CD4-positive, CD25-positive, alpha-beta regulatory T cell (primary cell): Measurements from ENCODE around the gene STAT3. TPM values are rescaled to one million over a fixed set of nuclear protein-coding genes. Genes with fewer than 3 reads are reported as not detected.
A peak's percentile ranks its signal among the peaks of the same experiment; 100 is the strongest.

ENCODE experiments used
- ATAC-seq, 2 donors: fragments of 150-1000 bp; cut with Tn5 transposase; one replicate each; pipeline ENCODE4 v1.10.0; 2021; ENCODE audit warnings: low read depth in 2 of 2, moderate number of reproducible peaks in 2 of 2, moderate library complexity in 1 of 2
- DNase-seq, 3 donors: peaks; one replicate each; pipeline versions ENCODE4 v3.0.0 to v3.0.0-alpha.2; 2012 to 2022; ENCODE audit warnings: mixed read lengths in 1 of 3
- H3K27ac ChIP-seq: one replicate; pipeline ENCODE4 v1.7.0; 2013; ENCODE audit warnings: mild to moderate bottlenecking, low read length; ENCODE audit not compliant: insufficient read depth, poor library complexity, severe bottlenecking
- H3K27me3 ChIP-seq: one replicate; pipeline ENCODE4 v1.7.0; 2013; ENCODE audit warnings: low read length; ENCODE audit not compliant: control insufficient read depth, insufficient read depth
- H3K36me3 ChIP-seq: one replicate; pipeline ENCODE4 v1.7.0; 2013; ENCODE audit warnings: mild to moderate bottlenecking, low read length, moderate library complexity; ENCODE audit not compliant: control insufficient read depth, insufficient read depth
- H3K4me1 ChIP-seq: 2 replicates; pipeline ENCODE4 v1.7.0; 2013; ENCODE audit warnings: mild to moderate bottlenecking, low read length; ENCODE audit not compliant: insufficient read depth, control insufficient read depth, poor library complexity, severe bottlenecking
- H3K4me3 ChIP-seq: one replicate; pipeline ENCODE4 v1.7.0; 2013; ENCODE audit warnings: low read depth, mild to moderate bottlenecking, low read length, moderate library complexity
- H3K9me3 ChIP-seq, 2 experiments: 1 replicate in 1 of 2; 2 replicates in 1 of 2; pipeline ENCODE4 v1.7.0; 2013; ENCODE audit warnings: low read length in 2 of 2, mild to moderate bottlenecking in 1 of 2, moderate library complexity in 1 of 2; ENCODE audit not compliant: control insufficient read depth in 2 of 2
- H3K27ac Mint-ChIP-seq, 3 donors: one replicate each; pipeline ENCODE4 v1.8.0; 2020 to 2022; ENCODE audit warnings: mild to moderate bottlenecking in 3 of 3, mixed read lengths in 3 of 3, moderate library complexity in 2 of 3
- H3K27me3 Mint-ChIP-seq: one replicate; pipeline ENCODE4 v1.8.0; 2022; ENCODE audit warnings: mild to moderate bottlenecking, mixed read lengths
- H3K36me3 Mint-ChIP-seq: one replicate; pipeline ENCODE4 v1.8.0; 2020; ENCODE audit warnings: mixed read lengths
- H3K4me1 Mint-ChIP-seq, 4 donors: one replicate each; pipeline ENCODE4 v1.8.0; 2020 to 2022; ENCODE audit warnings: mixed read lengths in 4 of 4, mild to moderate bottlenecking in 1 of 4
- H3K4me3 Mint-ChIP-seq, 4 donors: one replicate each; pipeline ENCODE4 v1.8.0; 2020 to 2022; ENCODE audit warnings: mild to moderate bottlenecking in 4 of 4, mixed read lengths in 4 of 4, moderate library complexity in 3 of 4
- H3K9me3 Mint-ChIP-seq, 7 donors: one replicate each; pipeline ENCODE4 v1.8.0; 2020 to 2022; ENCODE audit warnings: mixed read lengths in 7 of 7, mild to moderate bottlenecking in 3 of 7, moderate library complexity in 2 of 7
- polyA plus RNA-seq, 4 donors: library from polyadenylated mRNA; unstranded; fragments of 300-500 nt; fragmentation: Illumina TruSeq; gene quantifications; one replicate each; pipeline ENCODE4 v1.2.3, GENCODE V29; 2021
- total RNA-seq: library from RNA; stranded (reverse); gene quantifications from one replicate; pipeline ENCODE4 v1.2.3, GENCODE V29; 2022

STAT3 gene
- total and polyA plus RNA-seq, 5 donors from 2014 or later: 100 to 262 (median 122) TPM

DNA sequence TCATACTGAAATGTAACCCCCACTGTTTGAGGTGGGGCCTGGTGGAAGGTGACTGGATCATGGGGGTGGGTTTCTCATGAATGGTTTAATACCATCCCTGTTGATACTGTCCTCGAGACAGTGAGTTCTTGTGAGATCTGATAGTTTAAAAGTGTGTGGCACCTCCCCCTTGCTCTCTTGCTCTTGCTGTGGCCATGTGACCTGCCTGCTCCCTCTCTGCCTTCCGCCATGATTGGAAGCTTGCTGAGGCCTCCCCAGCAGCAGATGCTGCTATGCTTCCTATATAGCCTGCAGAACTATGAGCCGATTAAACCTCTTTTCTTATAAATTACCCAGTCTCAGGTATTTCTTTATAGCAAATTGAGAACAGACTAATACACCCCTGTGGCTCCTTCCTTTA lies 40.6 kb downstream of the STAT3 start:
- no peak for DNase-seq
- peaks cover 37% of the 10 kb centered on the region for H3K36me3 ChIP-seq
- Mint-ChIP-seq H3K36me3 (peaks cover 31% of the 10 kb centered on the region), H3K4me3 (no peak overlapping the region), H3K9me3 (no peaks in the 10 kb centered on the region), H3K4me1 (peaks cover 13 to 39% (median 23%) of the 10 kb centered on the region in 4 donors), H3K27ac (peak overlapping the region in 2 of 3 donors; percentile 72 to 86), H3K27me3 (no peaks in the 10 kb centered on the region)
- H3K9me3 ChIP-seq: no peaks in the 10 kb centered on the region
- no peaks in the 10 kb centered on the region for H3K27me3 ChIP-seq
- H3K4me3 ChIP-seq: no peak overlapping the region
- peaks cover 5% of the 10 kb centered on the region for H3K4me1 ChIP-seq
- ATAC-seq: no peak
- H3K27ac ChIP-seq: no peak overlapping the region

DNA sequence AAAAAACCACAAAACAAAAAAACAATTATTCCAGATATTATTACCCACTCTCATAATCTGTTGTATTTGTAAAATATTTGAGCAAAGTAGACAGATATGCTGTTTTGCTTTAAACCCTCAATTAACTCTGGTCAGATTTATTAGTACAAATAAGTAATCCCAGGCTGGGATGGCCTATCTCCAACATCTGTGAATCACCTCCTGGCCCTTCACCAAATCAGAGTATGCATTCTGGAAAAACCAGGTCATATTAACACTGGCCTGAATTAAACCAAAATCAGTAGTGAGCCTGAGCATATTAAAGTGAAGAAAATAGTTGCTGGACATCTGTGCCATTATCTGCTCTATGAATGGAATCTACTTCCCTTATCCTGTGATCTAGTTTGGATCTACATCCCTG lies 41.0 kb downstream of the STAT3 start:
- peaks cover 13 to 40% (median 25%) of the 10 kb centered on the region in 4 donors for H3K4me1 Mint-ChIP-seq
- ATAC-seq (no peak), DNase-seq (no peak)
- Histone ChIP-seq H3K27me3 (no peaks in the 10 kb centered on the region), H3K4me1 (peaks cover 8% of the 10 kb centered on the region), H3K9me3 (no peaks in the 10 kb centered on the region), H3K27ac (no peak overlapping the region), H3K4me3 (no peak overlapping the region), H3K36me3 (peaks cover 41% of the 10 kb centered on the region)
- H3K27me3 Mint-ChIP-seq: no peaks in the 10 kb centered on the region
- no peak overlapping the region for H3K4me3 Mint-ChIP-seq
- peak overlapping the region in 2 of 3 donors; percentile 72 to 86 for H3K27ac Mint-ChIP-seq
- peaks cover 34% of the 10 kb centered on the region for H3K36me3 Mint-ChIP-seq
- H3K9me3 Mint-ChIP-seq: no peaks in the 10 kb centered on the region

DNA sequence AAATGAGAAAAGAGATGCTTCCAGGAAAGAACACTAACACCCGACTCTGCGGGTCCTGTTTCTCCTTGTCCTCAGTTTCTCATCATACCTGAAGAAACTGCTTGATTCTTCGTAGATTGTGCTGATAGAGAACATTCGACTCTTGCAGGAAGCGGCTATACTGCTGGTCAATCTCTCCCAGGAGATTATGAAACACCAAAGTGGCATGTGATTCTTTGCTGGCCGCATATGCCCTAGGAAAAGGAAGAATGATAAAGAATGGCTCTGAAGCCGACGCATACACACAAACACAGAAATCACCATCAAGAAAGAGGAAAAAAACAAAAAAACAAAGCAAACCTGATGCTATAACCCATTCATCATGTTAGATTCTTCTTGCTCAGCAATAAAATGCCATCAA lies 41.8 kb downstream of the STAT3 start:
- Mint-ChIP-seq H3K4me3 (peak overlapping the region in 1 of 4 donors; percentile 15), H3K36me3 (peaks cover 34% of the 10 kb centered on the region), H3K9me3 (no peaks in the 10 kb centered on the region), H3K4me1 (peaks cover 13 to 43% (median 25%) of the 10 kb centered on the region in 4 donors), H3K27ac (peak overlapping the region in 1 of 3 donors; percentile 66), H3K27me3 (no peaks in the 10 kb centered on the region)
- H3K27ac ChIP-seq: no peak overlapping the region
- H3K4me1 ChIP-seq: peaks cover 13% of the 10 kb centered on the region
- ATAC-seq: no peak
- H3K9me3 ChIP-seq: no peaks in the 10 kb centered on the region
- no peak overlapping the region for H3K4me3 ChIP-seq
- no peak for DNase-seq
- H3K27me3 ChIP-seq: no peaks in the 10 kb centered on the region
- H3K36me3 ChIP-seq: peaks cover 47% of the 10 kb centered on the region

DNA sequence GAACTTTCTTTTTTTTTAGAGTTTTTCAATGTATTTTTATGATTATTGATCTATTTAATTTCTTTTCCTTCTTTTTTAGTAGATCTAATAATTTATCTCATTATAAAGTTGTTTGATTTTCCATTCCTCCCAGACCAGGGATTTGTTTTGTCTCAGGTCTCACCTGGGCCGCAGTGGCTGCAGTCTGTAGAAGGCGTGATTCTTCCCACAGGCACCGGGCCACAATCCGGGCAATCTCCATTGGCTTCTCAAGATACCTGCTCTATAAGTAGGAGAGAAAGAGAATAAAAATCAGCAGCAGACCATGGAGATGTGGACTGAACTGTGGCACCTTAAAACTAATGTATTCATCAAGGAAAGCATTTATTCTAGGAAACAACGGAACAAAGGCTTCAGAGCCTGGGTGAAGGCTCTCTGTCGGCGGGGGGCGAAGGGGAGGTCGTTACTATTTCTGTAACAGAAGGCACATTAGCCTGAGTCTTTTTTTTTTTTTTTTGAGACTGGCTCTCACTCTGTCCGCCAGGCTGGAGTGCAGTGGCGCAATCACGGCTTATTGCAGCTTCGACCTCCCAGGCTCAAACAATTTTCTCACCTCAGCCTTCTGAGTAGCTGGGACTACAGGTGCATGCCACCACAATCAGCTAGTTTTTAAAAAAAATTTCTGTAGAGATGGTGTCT lies 42.7 kb downstream of the STAT3 start:
- H3K27me3 ChIP-seq: no peaks in the 10 kb centered on the region
- H3K36me3 Mint-ChIP-seq: peaks cover 44% of the 10 kb centered on the region
- DNase-seq (no peak), ATAC-seq (no peak)
- H3K27ac ChIP-seq: no peak overlapping the region
- peaks cover 0 to 1% (median 0%) of the 10 kb centered on the region in 7 donors for H3K9me3 Mint-ChIP-seq
- no peak overlapping the region for H3K27ac Mint-ChIP-seq
- no peaks in the 10 kb centered on the region for H3K9me3 ChIP-seq
- H3K4me1 Mint-ChIP-seq: peaks cover 13 to 49% (median 32%) of the 10 kb centered on the region in 4 donors
- no peak overlapping the region for H3K4me3 ChIP-seq
- H3K4me3 Mint-ChIP-seq: no peak overlapping the region
- peaks cover 13% of the 10 kb centered on the region for H3K4me1 ChIP-seq
- H3K36me3 ChIP-seq: peaks cover 53% of the 10 kb centered on the region
- no peaks in the 10 kb centered on the region for H3K27me3 Mint-ChIP-seq

DNA sequence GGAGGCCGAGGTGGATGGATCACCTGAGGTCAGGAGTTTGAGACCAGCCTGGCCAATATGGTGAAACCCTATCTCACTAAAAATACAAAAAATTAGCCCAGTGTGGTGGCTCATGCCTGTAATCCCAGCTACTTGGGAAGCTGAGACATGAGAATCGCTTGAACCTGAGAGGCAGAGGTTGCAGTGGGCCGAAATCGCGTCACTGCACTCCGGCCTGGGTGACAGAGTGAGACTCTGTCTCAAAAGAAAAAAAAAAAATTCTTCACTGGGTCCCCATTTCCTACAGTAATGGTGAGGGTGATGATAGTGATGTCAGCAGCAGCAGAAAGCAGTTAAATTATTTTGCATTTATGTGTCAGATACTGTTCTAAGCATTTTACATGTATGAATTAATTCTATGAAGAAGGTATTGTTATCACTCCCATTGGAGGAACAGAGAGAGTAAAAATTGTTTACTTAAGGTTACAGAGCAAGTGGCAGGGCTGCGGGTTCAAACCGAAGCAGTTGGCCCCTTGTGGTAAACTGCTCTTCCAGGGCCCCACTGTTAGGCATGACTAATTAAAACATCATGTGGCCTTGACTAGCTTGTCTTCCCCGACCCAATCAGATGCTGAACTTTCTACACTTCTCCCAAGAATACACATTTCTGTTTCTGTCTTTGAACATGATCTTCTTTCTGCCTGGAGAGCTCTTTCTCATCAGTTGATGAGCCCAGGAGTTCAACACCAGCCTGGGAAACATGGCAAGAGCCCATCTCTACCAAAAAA lies 45.8 kb downstream of the STAT3 start:
- Mint-ChIP-seq H3K4me3 (no peak overlapping the region), H3K9me3 (peaks cover 0 to 1% (median 0%) of the 10 kb centered on the region in 7 donors), H3K4me1 (peaks cover 19 to 40% (median 29%) of the 10 kb centered on the region in 4 donors), H3K36me3 (peaks cover 47% of the 10 kb centered on the region), H3K27me3 (no peaks in the 10 kb centered on the region), H3K27ac (peak overlapping the region; percentile 33 to 66 (median 45))
- ATAC-seq: peak; percentile 68
- DNase-seq: peak in 1 of 3 donors; percentile 71
- no peak overlapping the region for H3K4me3 ChIP-seq
- no peaks in the 10 kb centered on the region for H3K27me3 ChIP-seq
- H3K36me3 ChIP-seq: peaks cover 62% of the 10 kb centered on the region
- H3K4me1 ChIP-seq: peaks cover 13% of the 10 kb centered on the region
- H3K27ac ChIP-seq: no peak overlapping the region
- no peaks in the 10 kb centered on the region for H3K9me3 ChIP-seq

DNA sequence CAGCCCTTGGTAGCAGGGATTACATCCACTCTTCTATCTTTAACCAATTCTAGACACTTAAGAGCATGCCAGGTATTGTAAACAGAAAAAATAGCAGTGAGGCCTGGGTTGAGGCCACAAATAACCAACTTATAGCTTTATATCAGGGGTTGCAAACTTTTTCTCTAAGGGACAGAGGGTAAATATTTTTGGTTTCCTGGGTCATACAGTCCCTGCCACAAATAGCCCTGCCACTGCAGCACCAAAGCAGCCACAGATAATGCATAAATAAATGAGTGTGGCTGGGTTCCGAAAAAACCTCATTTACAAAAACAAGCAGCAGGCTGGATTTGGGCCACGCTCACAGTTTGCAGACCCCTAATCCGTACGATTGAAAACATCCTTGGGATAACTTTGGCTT lies 46.7 kb downstream of the STAT3 start:
- Mint-ChIP-seq H3K4me1 (peaks cover 23 to 44% (median 29%) of the 10 kb centered on the region in 4 donors), H3K36me3 (peaks cover 46% of the 10 kb centered on the region), H3K9me3 (peaks cover 0 to 1% (median 0%) of the 10 kb centered on the region in 7 donors), H3K4me3 (peak overlapping the region in 1 of 4 donors; percentile 19), H3K27me3 (no peaks in the 10 kb centered on the region), H3K27ac (peak overlapping the region; percentile 45 to 80 (median 45))
- H3K4me1 ChIP-seq: peaks cover 13% of the 10 kb centered on the region
- no peak for ATAC-seq
- no peak overlapping the region for H3K27ac ChIP-seq
- H3K9me3 ChIP-seq: no peaks in the 10 kb centered on the region
- H3K36me3 ChIP-seq: peaks cover 62% of the 10 kb centered on the region
- DNase-seq: no peak
- H3K4me3 ChIP-seq: no peak overlapping the region
- no peaks in the 10 kb centered on the region for H3K27me3 ChIP-seq

DNA sequence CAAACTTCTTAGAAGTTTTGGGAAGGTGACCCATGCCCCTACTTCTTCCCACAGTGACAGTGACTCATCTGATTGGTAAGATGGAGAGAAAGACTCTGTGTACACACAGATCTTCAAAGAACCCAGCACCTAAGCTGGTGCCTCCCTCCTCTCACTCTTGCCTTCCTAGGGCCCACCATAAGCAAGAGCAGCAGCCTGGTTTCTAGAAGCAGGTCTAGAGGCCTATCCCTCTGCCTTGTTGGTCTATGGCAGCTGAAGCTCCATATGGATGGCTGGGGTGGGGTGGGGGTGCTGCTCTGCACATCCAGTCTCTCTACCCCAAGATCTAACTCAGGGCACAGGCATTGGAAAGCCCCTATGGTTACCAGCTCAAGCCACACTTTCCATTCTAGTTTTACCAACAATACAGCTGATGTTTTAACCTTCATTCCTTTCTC lies 47.5 kb downstream of the STAT3 start:
- peaks cover 40% of the 10 kb centered on the region for H3K36me3 Mint-ChIP-seq
- H3K27me3 Mint-ChIP-seq: no peaks in the 10 kb centered on the region
- H3K9me3 Mint-ChIP-seq: peaks cover 0 to 1% (median 0%) of the 10 kb centered on the region in 7 donors

More for the DNA sequence above, 47.5 kb downstream of the STAT3 start:
- H3K4me3 ChIP-seq: no peak overlapping the region
- Mint-ChIP-seq H3K4me1 (peaks cover 23 to 43% (median 29%) of the 10 kb centered on the region in 4 donors), H3K27ac (peak overlapping the region; percentile 31 to 80 (median 44)), H3K4me3 (no peak overlapping the region)
- H3K9me3 ChIP-seq: no peaks in the 10 kb centered on the region
- no peaks in the 10 kb centered on the region for H3K27me3 ChIP-seq
- peaks cover 13% of the 10 kb centered on the region for H3K4me1 ChIP-seq
- no peak for DNase-seq
- peaks cover 62% of the 10 kb centered on the region for H3K36me3 ChIP-seq
- ATAC-seq: peak in 1 of 2 donors; percentile 9
- H3K27ac ChIP-seq: no peak overlapping the region
